Esophagus muscularis mucosa (tissue), 4 donors: Measurements from ENCODE around the gene MATCAP1.

Experiments
- EP300 ChIP-seq: sonication (generic); formaldehyde crosslinking; IDR thresholded peaks from one replicate; pipeline ENCODE4 v1.6.1; 2017; ENCODE audit warnings: antibody characterized with exemption
- POLR2A ChIP-seq: fragments of 450-650 bp; IDR thresholded peaks from one replicate; pipeline ENCODE4 v1.6.1; 2017; ENCODE audit warnings: antibody characterized with exemption, moderate library complexity, mild to moderate bottlenecking, low read depth
- POLR2AphosphoS5 ChIP-seq, 2 donors: sonication (generic); formaldehyde crosslinking; IDR thresholded peaks; one replicate each; pipeline ENCODE4 v1.6.1; 2017; ENCODE audit warnings: antibody characterized with exemption in 2 of 2
- TF ChIP-seq, protein P1 (sequence below), 3 experiments: fragments of 200-600 bp in 2 of 3; fragments of 450-650 bp in 1 of 3; sonication (generic) in 2 of 3; IDR thresholded peaks; one replicate each; pipeline ENCODE4 v1.5.1; 2017 to 2019; ENCODE audit warnings: antibody characterized with exemption in 3 of 3, mild to moderate bottlenecking in 2 of 3, moderate library complexity in 1 of 3

DNA sequence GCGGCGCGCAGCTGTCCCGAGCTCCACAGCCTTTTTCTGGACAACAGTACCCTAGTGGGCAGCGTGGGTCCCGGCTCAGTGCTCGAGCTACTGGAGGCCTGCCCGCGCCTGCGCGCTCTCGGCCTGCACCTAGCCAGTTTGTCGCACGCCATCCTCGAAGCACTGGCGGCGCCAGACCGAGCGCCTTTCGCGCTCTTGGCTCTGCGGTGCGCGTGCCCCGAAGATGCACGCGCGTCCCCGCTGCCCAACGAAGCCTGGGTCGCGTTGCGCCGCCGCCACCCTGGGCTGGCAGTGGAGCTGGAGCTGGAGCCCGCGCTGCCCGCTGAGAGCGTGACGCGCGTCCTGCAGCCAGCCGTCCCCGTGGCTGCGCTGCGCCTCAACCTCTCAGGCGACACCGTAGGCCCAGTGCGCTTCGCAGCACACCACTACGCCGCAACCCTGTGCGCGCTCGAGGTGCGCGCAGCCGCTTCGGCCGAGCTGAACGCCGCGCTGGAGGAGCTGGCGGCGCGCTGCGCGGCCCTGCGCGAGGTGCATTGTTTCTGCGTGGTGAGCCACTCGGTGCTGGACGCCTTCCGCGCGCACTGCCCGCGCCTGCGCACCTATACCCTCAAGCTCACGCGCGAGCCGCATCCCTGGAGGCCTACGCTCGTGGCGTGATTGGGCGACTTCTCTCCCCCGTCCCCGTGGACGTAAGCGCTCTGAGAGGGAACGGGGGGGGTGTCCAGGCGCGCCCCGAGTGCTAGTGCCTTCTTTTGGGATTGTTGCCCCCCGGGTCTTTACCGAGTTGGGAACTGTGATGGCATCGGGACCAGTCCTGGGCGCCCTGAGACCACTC is 20.4 kb downstream of the MATCAP1 start:
- TF ChIP-seq POLR2A (no peak), EP300 (no peak), POLR2AphosphoS5 (IDR thresholded peaks at IDR 0.05) (peak; percentile 51 to 82)
- TF ChIP-seq, protein P1, sequence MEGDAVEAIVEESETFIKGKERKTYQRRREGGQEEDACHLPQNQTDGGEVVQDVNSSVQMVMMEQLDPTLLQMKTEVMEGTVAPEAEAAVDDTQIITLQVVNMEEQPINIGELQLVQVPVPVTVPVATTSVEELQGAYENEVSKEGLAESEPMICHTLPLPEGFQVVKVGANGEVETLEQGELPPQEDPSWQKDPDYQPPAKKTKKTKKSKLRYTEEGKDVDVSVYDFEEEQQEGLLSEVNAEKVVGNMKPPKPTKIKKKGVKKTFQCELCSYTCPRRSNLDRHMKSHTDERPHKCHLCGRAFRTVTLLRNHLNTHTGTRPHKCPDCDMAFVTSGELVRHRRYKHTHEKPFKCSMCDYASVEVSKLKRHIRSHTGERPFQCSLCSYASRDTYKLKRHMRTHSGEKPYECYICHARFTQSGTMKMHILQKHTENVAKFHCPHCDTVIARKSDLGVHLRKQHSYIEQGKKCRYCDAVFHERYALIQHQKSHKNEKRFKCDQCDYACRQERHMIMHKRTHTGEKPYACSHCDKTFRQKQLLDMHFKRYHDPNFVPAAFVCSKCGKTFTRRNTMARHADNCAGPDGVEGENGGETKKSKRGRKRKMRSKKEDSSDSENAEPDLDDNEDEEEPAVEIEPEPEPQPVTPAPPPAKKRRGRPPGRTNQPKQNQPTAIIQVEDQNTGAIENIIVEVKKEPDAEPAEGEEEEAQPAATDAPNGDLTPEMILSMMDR (IDR thresholded peaks at IDR 0.05), result peak in 1 of 3 experiments; percentile 5
